SK-N-SH (cell line): ENCODE data around the gene RAD9B. TPM values are rescaled to one million over a fixed set of nuclear protein-coding genes. Genes with fewer than 3 reads are reported as not detected.

ENCODE experiments used
- CTCF ChIA-PET: fragments of 300-600, 350-600 bp; formaldehyde crosslinking; extraction: SDS; loops from one replicate; lab custom pipeline; 2021; lab: Yijun Ruan, JAX
- POLR2A ChIA-PET: fragments of 350-600 bp; sonication (Branson Sonifier 250); formaldehyde crosslinking; extraction: SDS; loops from one replicate; lab custom pipeline; 2020; ENCODE audit warnings: antibody characterized with exemption, inconsistent platforms; lab: Yijun Ruan, JAX
- DNase-seq: peaks from one replicate; pipeline ENCODE4 v3.0.0; 2012
- H2AFZ ChIP-seq: fragments of 200-600 bp; sonication (generic); 2 replicates; pipeline ENCODE4 v1.8.1; 2016; ENCODE audit warnings: antibody characterized with exemption, mild to moderate bottlenecking, low read depth
- H3F3A ChIP-seq: fragments of 200-600 bp; sonication (generic); replicated peaks from 2 replicates; pipeline ENCODE3; 2016; ENCODE audit warnings: antibody characterized with exemption, mild to moderate bottlenecking; ENCODE audit not compliant: insufficient read depth
- H3K27ac ChIP-seq, 2 experiments: fragments of 200-500 bp in 1 of 2; fragments of 200-600 bp in 1 of 2; sonication (Bioruptor generic) in 1 of 2; sonication (generic), shearing (Covaris generic) in 1 of 2; 2 replicates each; pipeline versions ENCODE4 v1.5.1 to v1.6.1; 2014 to 2016; ENCODE audit warnings: low read depth in 2 of 2, inconsistent platforms in 1 of 2, low read length in 1 of 2, mild to moderate bottlenecking in 1 of 2, mixed read lengths in 1 of 2
- H3K27me3 ChIP-seq: fragments of 200-600 bp; sonication (generic), shearing (Covaris generic); 2 replicates; pipeline ENCODE4 v1.6.1; 2016; ENCODE audit warnings: mixed run types; ENCODE audit not compliant: insufficient read depth
- H3K36me3 ChIP-seq, 2 experiments: fragments of 200-500 bp in 1 of 2; fragments of 200-600 bp in 1 of 2; sonication (Bioruptor generic) in 1 of 2; sonication (generic) in 1 of 2; replicated peaks in 1 of 2; 2 replicates each; pipeline versions ENCODE3 to v1.5.1; 2014 to 2016; ENCODE audit warnings: low read length in 1 of 2, mild to moderate bottlenecking in 1 of 2; ENCODE audit not compliant: insufficient read depth in 2 of 2, control insufficient read depth in 1 of 2
- H3K4me1 ChIP-seq, 2 experiments: fragments of 200-500 bp in 1 of 2; fragments of 200-600 bp in 1 of 2; sonication (Bioruptor generic) in 1 of 2; sonication (generic), shearing (Covaris generic) in 1 of 2; 2 replicates each; pipeline versions ENCODE4 v1.5.1 to v1.6.1; 2014 to 2016; ENCODE audit warnings: low read depth in 1 of 2, low read length in 1 of 2, mixed run types in 1 of 2; ENCODE audit not compliant: insufficient read depth in 2 of 2, control insufficient read depth in 1 of 2
- H3K4me2 ChIP-seq: fragments of 200-600 bp; sonication (generic), shearing (Covaris generic); 2 replicates; pipeline ENCODE4 v1.6.1; 2017; ENCODE audit warnings: mixed run types
- H3K4me3 ChIP-seq, 2 experiments: fragments of 200-500 bp in 1 of 2; fragments of 200-600 bp in 1 of 2; sonication (Bioruptor generic) in 1 of 2; sonication (generic), shearing (Covaris generic) in 1 of 2; 2 replicates each; pipeline versions ENCODE4 v1.5.1 to v1.8.1; 2014 to 2016; ENCODE audit warnings: low read depth in 2 of 2, inconsistent platforms in 1 of 2, low read length in 1 of 2, mild to moderate bottlenecking in 1 of 2, mixed read lengths in 1 of 2, moderate library complexity in 1 of 2
- H3K79me2 ChIP-seq: fragments of 200-600 bp; sonication (generic); 2 replicates; pipeline ENCODE4 v1.8.1; 2017; ENCODE audit warnings: mild to moderate bottlenecking; ENCODE audit not compliant: insufficient read depth
- H3K9ac ChIP-seq: fragments of 200-600 bp; sonication (generic); 2 replicates; pipeline ENCODE4 v1.6.1; 2017; ENCODE audit warnings: mixed run types
- H3K9me2 ChIP-seq: fragments of 200-600 bp; sonication (generic); 2 replicates; pipeline ENCODE4 v1.6.1; 2017; ENCODE audit warnings: mixed run types
- H3K9me3 ChIP-seq: fragments of 200-600 bp; sonication (generic); 2 replicates; pipeline ENCODE4 v1.6.1; 2017; ENCODE audit warnings: mixed run types, mild to moderate bottlenecking, moderate library complexity
- H4K20me1 ChIP-seq: fragments of 200-600 bp; sonication (generic); 2 replicates; pipeline ENCODE4 v1.6.1; 2017; ENCODE audit warnings: mild to moderate bottlenecking, mixed run types; ENCODE audit not compliant: insufficient read depth
- CHD2 ChIP-seq: fragments of 150-350 bp; IDR thresholded peaks from 2 replicates; pipeline ENCODE4 v1.6.1; 2018; ENCODE audit warnings: low read length; ENCODE audit not compliant: partially characterized antibody
- CTCF ChIP-seq: fragments of 200-600 bp; sonication (generic); IDR thresholded peaks from 2 replicates; pipeline ENCODE4 v1.6.1; 2017; ENCODE audit warnings: antibody characterized with exemption, mild to moderate bottlenecking, moderate library complexity
- ELF1 ChIP-seq: IDR thresholded peaks from 2 replicates; pipeline ENCODE4 v1.4.0; 2012
- FOSL2 ChIP-seq: IDR thresholded peaks from 2 replicates; pipeline ENCODE4 v1.4.0; 2012; ENCODE audit warnings: low read depth, mild to moderate bottlenecking, moderate library complexity, borderline replicate concordance
- FOXM1 ChIP-seq: IDR thresholded peaks from 2 replicates; pipeline ENCODE4 v1.4.0; 2012; ENCODE audit warnings: low read depth, mild to moderate bottlenecking
- POLR2AphosphoS5 ChIP-seq: IDR thresholded peaks from 2 replicates; pipeline ENCODE4 v1.6.1; 2012; ENCODE audit warnings: low read depth, low read length
- RAD21 ChIP-seq: IDR thresholded peaks from 2 replicates; pipeline ENCODE4 v1.6.1; 2012; ENCODE audit warnings: mild to moderate bottlenecking, low read length
- RCOR1 ChIP-seq: fragments of 150-350 bp; IDR thresholded peaks from 2 replicates; pipeline ENCODE4 v1.6.1; 2017; ENCODE audit warnings: antibody characterized with exemption, low read length
- SIN3A ChIP-seq: IDR thresholded peaks from 2 replicates; pipeline ENCODE4 v1.6.1; 2012; ENCODE audit warnings: low read depth, mild to moderate bottlenecking, low read length, moderate library complexity, borderline replicate concordance
- TAF1 ChIP-seq: IDR thresholded peaks from 2 replicates; pipeline ENCODE4 v1.6.1; 2012; ENCODE audit warnings: low read depth, mild to moderate bottlenecking, low read length, moderate library complexity, borderline replicate concordance
- TCF12 ChIP-seq: IDR thresholded peaks from 2 replicates; pipeline ENCODE4 v1.4.0; 2012
- USF1 ChIP-seq: IDR thresholded peaks from 2 replicates; pipeline ENCODE4 v1.4.0; 2012; ENCODE audit warnings: low read depth, borderline replicate concordance
- WGBS: methylation state at CpG from one replicate; pipeline ENCODE4 v1.1.6; 2017; ENCODE audit warnings: low lambda C conversion rate; 5-methylcytosine and 5-hydroxymethylcytosine counted together
- polyA plus RNA-seq, 3 experiments: library from polyadenylated mRNA; depleted of rRNA; stranded (reverse); fragments of >200 nt; gene quantifications; 2 replicates each; pipeline ENCODE4 v1.2.3, GENCODE V29; 2012

Gene RAD9B
- polyA plus RNA-seq, 1 of the 3 experiments (the other 2 are of a cell fraction) = 0.20 TPM

GRCh38 chr12:110503432-110503831, 1.3 kb downstream of the RAD9B start:
- H3K9me2 ChIP-seq = no peaks in the 10 kb centered on the region
- POLR2A ChIA-PET = no interaction called here
- no peaks in the 10 kb centered on the region for H3K27me3 ChIP-seq
- 78% methylated on average over 1 of the region's 1 CpG for WGBS
- peaks cover 10 to 20% of the 10 kb centered on the region in 2 experiments; a peak in 3 of 4 replicates for H3K4me1 ChIP-seq
- H3K9me3 ChIP-seq = no peaks in the 10 kb centered on the region
- H3K27ac ChIP-seq = no peak overlapping the region
- no peak for DNase-seq
- peaks cover 8% of the 10 kb centered on the region; the same call in 1 of the 2 replicates for H4K20me1 ChIP-seq
- no peak overlapping the region for H3K9ac ChIP-seq
- peaks cover 15% of the 10 kb centered on the region for H3F3A ChIP-seq
- H2AFZ ChIP-seq = no peak overlapping the region
- H3K36me3 ChIP-seq = peaks cover 7 to 10% of the 10 kb centered on the region in 2 experiments
- H3K4me3 ChIP-seq = no peak overlapping the region
- CTCF ChIA-PET = interaction anchor here (1.1 to 1.6 kb wide), 4 partner anchors 10 to 98 kb away, joined by 3 to 6 read pairs (median 4); partner anchors contain the start of gene ARPC3
- no peak overlapping the region for H3K4me2 ChIP-seq
- peaks cover 34% of the 10 kb centered on the region for H3K79me2 ChIP-seq
- no peak for TF ChIP-seq SIN3A
- no peak for TF ChIP-seq RAD21
- TF ChIP-seq TAF1 = no peak
- no peak for TF ChIP-seq FOXM1

GRCh38 chr12:110505332-110505731, 3.2 kb downstream of the RAD9B start:
- Histone ChIP-seq H3K4me2 (no peak overlapping the region), H2AFZ (no peak overlapping the region), H3K79me2 (peaks cover 15% of the 10 kb centered on the region), H3K9me3 (no peaks in the 10 kb centered on the region)
- WGBS = 69% methylated on average over 3 of the region's 3 CpGs
- TF ChIP-seq TCF12 (no peak), POLR2AphosphoS5 (no peak), USF1 (no peak), ELF1 (no peak), RCOR1 (no peak), FOSL2 (no peak), CHD2 (no peak)
- TF ChIP-seq, all 33 proteins: peak for 0
- no peak overlapping the region for H3K4me3 ChIP-seq
- H3K9ac ChIP-seq = no peak overlapping the region
- H3K36me3 ChIP-seq = no peaks in the 10 kb centered on the region
- ChIA-PET POLR2A (no interaction called here), CTCF (interaction anchor here (1.2 to 1.5 kb wide), 2 partner anchors 36 to 97 kb away, joined by 4 to 5 read pairs; partner anchors contain the start of gene FAM216A)
- H3K27ac ChIP-seq = no peak overlapping the region
- H4K20me1 ChIP-seq = peaks cover 4% of the 10 kb centered on the region; the same call in 1 of the 2 replicates
- no peaks in the 10 kb centered on the region for H3K27me3 ChIP-seq
- peaks cover 7% of the 10 kb centered on the region in 2 experiments; a peak in 3 of 4 replicates for H3K4me1 ChIP-seq
- peaks cover 10% of the 10 kb centered on the region for H3F3A ChIP-seq
- DNase-seq = no peak
- no peaks in the 10 kb centered on the region for H3K9me2 ChIP-seq

GRCh38 chr12:110508071-110508586, 6.0 kb downstream of the RAD9B start:
- no peaks in the 10 kb centered on the region for H3K9me3 ChIP-seq
- no peaks in the 10 kb centered on the region for H3K27me3 ChIP-seq
- no peak overlapping the region for H2AFZ ChIP-seq
- no peak for TF ChIP-seq CTCF
- H3K4me3 ChIP-seq = no peak overlapping the region
- H3K27ac ChIP-seq = no peak overlapping the region
- POLR2A ChIA-PET = no interaction called here
- no peaks in the 10 kb centered on the region for H3K4me1 ChIP-seq
- no peak overlapping the region for H3K4me2 ChIP-seq
- WGBS = 91% methylated on average over 4 of the region's 4 CpGs
- H3F3A ChIP-seq = peaks cover 7% of the 10 kb centered on the region
- CTCF ChIA-PET = interaction anchor here (0.8 to 3.0 kb wide), 4 partner anchors 39 to 380 kb away, joined by 3 to 20 read pairs (median 4); partner anchors contain the start of gene FAM216A
- H4K20me1 ChIP-seq = no peaks in the 10 kb centered on the region
- DNase-seq = no peak
- H3K36me3 ChIP-seq = no peaks in the 10 kb centered on the region
- no peak overlapping the region for H3K9ac ChIP-seq
- H3K9me2 ChIP-seq = no peaks in the 10 kb centered on the region
- H3K79me2 ChIP-seq = no peaks in the 10 kb centered on the region
